HEK293T (cell line): ENCODE data around the gene IZUMO1R.

ENCODE experiments used
- ARNT ChIP-seq: fragments of 450-650 bp; IDR thresholded peaks from 2 replicates; pipeline ENCODE4 v1.6.1; 2017; ENCODE audit warnings: mild to moderate bottlenecking
- FOXM1 ChIP-seq: fragments of 450-650 bp; IDR thresholded peaks from 2 replicates; pipeline ENCODE4 v1.6.1; 2017; ENCODE audit warnings: mild to moderate bottlenecking, borderline replicate concordance
- LEF1 ChIP-seq: fragments of 450-650 bp; IDR thresholded peaks from 2 replicates; pipeline ENCODE4 v1.6.1; 2017; ENCODE audit warnings: mild to moderate bottlenecking, borderline replicate concordance
- PKNOX1 ChIP-seq: fragments of 450-650 bp; IDR thresholded peaks from 2 replicates; pipeline ENCODE4 v1.6.1; 2016
- SP1 ChIP-seq: fragments of 450-650 bp; IDR thresholded peaks from 2 replicates; pipeline ENCODE4 v1.6.1; 2017
- SUZ12 ChIP-seq: fragments of 450-650 bp; IDR thresholded peaks from 2 replicates; pipeline ENCODE4 v1.6.1; 2016; ENCODE audit warnings: mild to moderate bottlenecking

- TF ChIP-seq LEF1 (no peak), SP1 (no peak), FOXM1 (no peak), PKNOX1 (no peak), SUZ12 (no peak), ARNT (no peak)
Measured at GRCh38 chr11:94326947-94327346, 22.6 kb downstream of the IZUMO1R start.
